ENCODE measurements around the gene PPP4R2.

PPP4R2 gene

GRCh38 chr3:73029321-73029796, 32.7 kb downstream of the PPP4R2 start:
- ATAC-seq = peak; percentile 80
- no peak for TF ChIP-seq POU6F1 (CRISPR knock-in tag; IDR thresholded peaks at IDR 0.05; ENCODE audit: borderline replicate concordance, low read depth)
- no peak for TF ChIP-seq OSR1 (CRISPR knock-in tag; IDR thresholded peaks at IDR 0.05)
- no peak for TF ChIP-seq TCF4 (CRISPR knock-in tag; IDR thresholded peaks at IDR 0.05; ENCODE audit: borderline replicate concordance)
- peak; percentile 51; the same call in 1 of the 2 replicates for TF ChIP-seq ISL1 (CRISPR knock-in tag; IDR thresholded peaks at IDR 0.05)
- no peak for TF ChIP-seq CSRNP3 (CRISPR knock-in tag; IDR thresholded peaks at IDR 0.05)

GRCh38 chr3:73030073-73030597, 33.5 kb downstream of the PPP4R2 start:
- no peak for ATAC-seq
- TF ChIP-seq BACH2 (CRISPR knock-in tag; IDR thresholded peaks at IDR 0.05; ENCODE audit: borderline replicate concordance) = no peak
- no peak for TF ChIP-seq PATZ1 (CRISPR knock-in tag; IDR thresholded peaks at IDR 0.05; ENCODE audit: borderline replicate concordance)
- no peak for TF ChIP-seq GLIS3 (CRISPR knock-in tag; IDR thresholded peaks at IDR 0.05)

- TF ChIP-seq PATZ1 (CRISPR knock-in tag; IDR thresholded peaks at IDR 0.05; ENCODE audit: borderline replicate concordance) (no peak), ARNTL (CRISPR knock-in tag; IDR thresholded peaks at IDR 0.05; ENCODE audit: borderline replicate concordance, low read depth) (no peak), OSR1 (CRISPR knock-in tag; IDR thresholded peaks at IDR 0.05) (no peak), GLIS3 (CRISPR knock-in tag; IDR thresholded peaks at IDR 0.05) (no peak), SNAI2 (CRISPR knock-in tag; IDR thresholded peaks at IDR 0.05) (no peak), ISL1 (CRISPR knock-in tag; IDR thresholded peaks at IDR 0.05) (no peak), TCF4 (CRISPR knock-in tag; IDR thresholded peaks at IDR 0.05; ENCODE audit: borderline replicate concordance) (no peak), TSHZ2 (CRISPR knock-in tag; IDR thresholded peaks at IDR 0.05) (no peak), ZNF8 (CRISPR knock-in tag; IDR thresholded peaks at IDR 0.05) (no peak), CSDC2 (CRISPR knock-in tag; IDR thresholded peaks at IDR 0.05) (no peak), ESRRG (CRISPR knock-in tag; IDR thresholded peaks at IDR 0.05) (no peak), ZFP30 (CRISPR knock-in tag; IDR thresholded peaks at IDR 0.05) (no peak), ZNF70 (CRISPR knock-in tag; IDR thresholded peaks at IDR 0.05) (no peak), ZNF565 (CRISPR knock-in tag; conservative IDR thresholded peaks at IDR 0.05; ENCODE audit: low read depth) (no peak), POU6F1 (CRISPR knock-in tag; IDR thresholded peaks at IDR 0.05; ENCODE audit: borderline replicate concordance, low read depth) (no peak), ZC3H10 (CRISPR knock-in tag; IDR thresholded peaks at IDR 0.05) (no peak), BACH2 (CRISPR knock-in tag; IDR thresholded peaks at IDR 0.05; ENCODE audit: borderline replicate concordance) (no peak), PPARA (CRISPR knock-in tag; IDR thresholded peaks at IDR 0.05; ENCODE audit: borderline replicate concordance) (no peak), TOX (CRISPR knock-in tag; IDR thresholded peaks at IDR 0.05; ENCODE audit: borderline replicate concordance) (no peak)
- ATAC-seq = no peak
Observed at GRCh38 chr3:73031573-73032103, 35.0 kb downstream of the PPP4R2 start.

All from SK-N-SH treated with all-trans-retinoic acid at 6 μM for 48 hours (cell line).